Left lung (tissue), 14 donors: ENCODE results near the gene YBEY. TPM values are rescaled to one million over a fixed set of nuclear protein-coding genes. Genes with fewer than 3 reads are reported as not detected.
A peak's percentile ranks its signal among the peaks of the same experiment; 100 is the strongest.
"Not testable (repeated sequence)": the region's sequence is repeated elsewhere in the genome, so short reads cannot be mapped to it uniquely, and the experiment has no call there.

ENCODE experiments used
- ATAC-seq: fragments of 200-7000 bp; cut with Tn5 transposase; one replicate; pipeline ENCODE4 v1.9.1; 2020; ENCODE audit warnings: moderate library complexity
- DNase-seq, 4 donors: peaks; one replicate each; pipeline ENCODE4 v3.0.0-alpha.2; 2013 to 2020
- H3K27ac ChIP-seq, 2 donors: fragments of 200-600 bp; sonication (generic) in 1 of 2; one replicate each; pipeline versions ENCODE4 v1.5.0 to v1.8.0; 2020 to 2021
- H3K27me3 ChIP-seq, 2 donors: fragments of 200-600 bp; sonication (generic) in 1 of 2; one replicate each; pipeline versions ENCODE4 v1.5.0 to v1.8.0; 2020 to 2021
- H3K36me3 ChIP-seq, 2 donors: fragments of 200-600 bp; sonication (generic) in 1 of 2; one replicate each; pipeline versions ENCODE4 v1.5.0 to v1.8.0; 2020 to 2021
- H3K4me1 ChIP-seq, 2 donors: fragments of 200-600 bp; one replicate each; pipeline ENCODE4 v1.8.0; 2021
- H3K4me3 ChIP-seq, 2 donors: fragments of 200-600 bp; sonication (generic) in 1 of 2; one replicate each; pipeline versions ENCODE4 v1.5.0 to v1.8.0; 2020 to 2021; ENCODE audit warnings: mild to moderate bottlenecking in 1 of 2
- H3K9me3 ChIP-seq, 2 donors: fragments of 200-600 bp; sonication (generic) in 1 of 2; one replicate each; pipeline versions ENCODE4 v1.5.0 to v1.8.0; 2020 to 2021
- CTCF ChIP-seq, 2 donors: fragments of 200-600 bp; sonication (generic) in 1 of 2; IDR thresholded peaks; one replicate each; pipeline versions ENCODE4 v1.5.0 to v1.8.0; 2021; ENCODE audit warnings: antibody characterized with exemption in 2 of 2
- intact Hi-C, 2 donors: fragments of 100-400 bp; cut with DNase I; formaldehyde crosslinking; loops; one replicate each; pipeline versions ENCODE4 v1.11.2 to v1.14.2; 2022
- long read RNA-seq, 12 donors: library from polyadenylated mRNA in 2 of 12; unstranded in 2 of 12; transcript quantifications; one replicate each; pipeline ENCODE4 v2.0.0 and lab custom pipeline, GENCODE V29; 2019 to 2026
- polyA plus RNA-seq, 6 donors: library from polyadenylated mRNA; unstranded; fragments of 120-200 nt; gene quantifications; one replicate each; pipeline ENCODE4 v1.2.1, GENCODE V29; 2013; ENCODE audit not compliant: insufficient read length in 6 of 6
- total RNA-seq, 2 donors: library from RNA; stranded (reverse); fragmentation: NEBNext Ultra II Directional; extraction: Animal tissue kit (Norgen Biotek cat#: 25700); gene quantifications; one replicate each; pipeline ENCODE4 v1.2.1, GENCODE V29; 2021
- donor health status: DM: no; HTN: yes; CAD: no.
- donor health status: DM: no; HTN: no; CAD: no.

The YBEY gene
- total RNA-seq (10 to 100 TPM in 1 of 2 donors, 1 to 10 TPM in 1; 6.1 to 12.6 TPM), polyA plus RNA-seq (10 to 100 TPM; 16.4 to 23.1 (median 19.2) TPM)
- long read RNA-seq, donor 1, transcript YBEY-206 (5 exons, 744 nt): major isoform, 12 of 23 reads
- long read RNA-seq, donor 1, partial matches to known transcripts: 6 of 23 reads
- long read RNA-seq, donor 1, other reads (novel, unspliced or antisense): 0 of 23 reads
- long read RNA-seq, donor 2, transcript YBEY-206 (5 exons, 744 nt): major isoform, 11 of 38 reads
- long read RNA-seq, donor 2, partial matches to known transcripts: 21 of 38 reads
- long read RNA-seq, donor 2, other reads (novel, unspliced or antisense): 0 of 38 reads
- long read RNA-seq, donor 3, transcript YBEY-206 (5 exons, 744 nt): major isoform, 15 of 32 reads
- long read RNA-seq, donor 3, partial matches to known transcripts: 15 of 32 reads
- long read RNA-seq, donor 3, other reads (novel, unspliced or antisense): 0 of 32 reads
- long read RNA-seq, donor 4, partial matches to known transcripts: 1 of 3 reads
- long read RNA-seq, donor 4, other reads (novel, unspliced or antisense): 0 of 3 reads
- long read RNA-seq, donor 5, transcript YBEY-206 (5 exons, 744 nt): major isoform, 11 of 35 reads
- long read RNA-seq, donor 5, partial matches to known transcripts: 17 of 35 reads
- long read RNA-seq, donor 5, other reads (novel, unspliced or antisense): 0 of 35 reads
- long read RNA-seq, donor 6, transcript YBEY-206 (5 exons, 744 nt): major isoform, 10 of 37 reads
- long read RNA-seq, donor 6, partial matches to known transcripts: 19 of 37 reads
- long read RNA-seq, donor 6, other reads (novel, unspliced or antisense): 6 of 37 reads
- long read RNA-seq, donor 7, partial matches to known transcripts: 5 of 12 reads
- long read RNA-seq, donor 7, other reads (novel, unspliced or antisense): 0 of 12 reads
- long read RNA-seq, donor 8, transcript YBEY-206 (5 exons, 744 nt): major isoform, 8 of 8 reads
- long read RNA-seq, donor 8, partial matches to known transcripts: 0 of 8 reads
- long read RNA-seq, donor 8, other reads (novel, unspliced or antisense): 0 of 8 reads
- long read RNA-seq, donor 9: 0 reads
- long read RNA-seq, donor 10, transcript YBEY-206 (5 exons, 744 nt): major isoform, 8 of 15 reads
- long read RNA-seq, donor 10, partial matches to known transcripts: 2 of 15 reads
- long read RNA-seq, donor 10, other reads (novel, unspliced or antisense): 1 of 15 reads
- long read RNA-seq, donor 11, transcript YBEY-206 (5 exons, 744 nt): major isoform, 10 of 29 reads
- long read RNA-seq, donor 11, partial matches to known transcripts: 15 of 29 reads
- long read RNA-seq, donor 11, other reads (novel, unspliced or antisense): 0 of 29 reads
- long read RNA-seq, donor 12, transcript YBEY-206 (5 exons, 744 nt): major isoform, 5 of 10 reads
- long read RNA-seq, donor 12, partial matches to known transcripts: 0 of 10 reads
- long read RNA-seq, donor 12, other reads (novel, unspliced or antisense): 0 of 10 reads

GRCh38 chr21:46285761-46286647 lies at the start of gene YBEY:
YBEY (plus strand) TSS chr21:46286342; CDS start chr21:46286914, 572 bp downstream.
- H3K27me3 ChIP-seq: no peaks in the 10 kb centered on the region
- DNase-seq (peak; percentile 90 to 97 (median 92)), ATAC-seq (peak; percentile 97)
- H3K36me3 ChIP-seq: peaks cover 0 to 37% of the 10 kb centered on the region in 2 donors
- H3K9me3 ChIP-seq: no peaks in the 10 kb centered on the region
- peaks cover 36 to 69% of the 10 kb centered on the region in 2 donors for H3K4me1 ChIP-seq
- TF ChIP-seq CTCF (IDR thresholded peaks at IDR 0.05): peak in 1 of 2 donors; percentile 29
- intact Hi-C loops: no loop called here
- H3K4me3 ChIP-seq: peak within 1 kb of the TSS; percentile 75 to 84
- peak within 1 kb of the TSS; percentile 96 for H3K27ac ChIP-seq

- DNase-seq (no peak), ATAC-seq (no peak)
- Histone ChIP-seq H3K4me3 (no peak overlapping the region), H3K27me3 (no peaks in the 10 kb centered on the region), H3K27ac (no peak overlapping the region), H3K9me3 (no peaks in the 10 kb centered on the region), H3K4me1 (no peaks in the 10 kb centered on the region), H3K36me3 (peaks cover 0 to 100% of the 10 kb centered on the region in 2 donors)
- TF ChIP-seq CTCF (IDR thresholded peaks at IDR 0.05): no peak
- intact Hi-C loops: no loop called here
Observed at GRCh38 chr21:46237474-46237873, 48.7 kb upstream of the YBEY start.

- H3K4me1 ChIP-seq: no peaks in the 10 kb centered on the region
- intact Hi-C loops: no loop called here
- H3K36me3 ChIP-seq: peaks cover 0 to 100% of the 10 kb centered on the region in 2 donors
- no peak for DNase-seq
- H3K9me3 ChIP-seq: no peaks in the 10 kb centered on the region
- H3K27ac ChIP-seq: no peak overlapping the region
- no peak overlapping the region for H3K4me3 ChIP-seq
- no peaks in the 10 kb centered on the region for H3K27me3 ChIP-seq
- ATAC-seq: no peak
- no peak for TF ChIP-seq CTCF (IDR thresholded peaks at IDR 0.05)
Observed at GRCh38 chr21:46239817-46240325, 46.3 kb upstream of the YBEY start.

- intact Hi-C loops, H3K27ac ChIP-seq, H3K9me3 ChIP-seq, H3K4me3 ChIP-seq, DNase-seq, H3K27me3 ChIP-seq, H3K4me1 ChIP-seq, ATAC-seq: not testable (repeated sequence)
- H3K36me3 ChIP-seq: peaks cover 0 to 100% of the 10 kb centered on the region in 2 donors
Observed at GRCh38 chr21:46241577-46241976, 44.6 kb upstream of the YBEY start.
